NCI-H526 (cell line): ENCODE data around the gene ARHGAP42.
A peak's percentile ranks its signal among the peaks of the same experiment; 100 is the strongest.

ENCODE experiments used
- DNase-seq, 2 experiments: peaks; one replicate each; lab custom pipeline; 2025; lab: John Stamatoyannopoulos, UW

ARHGAP42 gene

GRCh38 chr11:100832829-100833228 is 145.7 kb downstream of the ARHGAP42 start:
- no peak for DNase-seq

- DNase-seq = no peak
These were observed 146.2 kb downstream of the ARHGAP42 start for GRCh38 chr11:100833276-100833675.

GRCh38 chr11:100835854-100836253 is 148.8 kb downstream of the ARHGAP42 start:
- DNase-seq = no peak

- no peak for DNase-seq
These were observed 150.2 kb downstream of the ARHGAP42 start for GRCh38 chr11:100837311-100837710.

- DNase-seq = peak in 1 of 2 experiments; percentile 45
These were observed 154.8 kb downstream of the ARHGAP42 start for GRCh38 chr11:100841711-100842407.

GRCh38 chr11:100847696-100848216 is 160.7 kb downstream of the ARHGAP42 start:
- DNase-seq = no peak

- no peak for DNase-seq
These were observed 162.2 kb downstream of the ARHGAP42 start for GRCh38 chr11:100849009-100849900.

GRCh38 chr11:100849901-100850235 is 162.8 kb downstream of the ARHGAP42 start:
- no peak for DNase-seq

GRCh38 chr11:100851147-100851546 is 164.1 kb downstream of the ARHGAP42 start:
- no peak for DNase-seq

- DNase-seq = no peak
These were observed 164.6 kb downstream of the ARHGAP42 start for GRCh38 chr11:100851584-100852152.

- DNase-seq = peak; percentile 20 to 67
These were observed 168.5 kb downstream of the ARHGAP42 start for GRCh38 chr11:100855466-100856067.

GRCh38 chr11:100857236-100858005 is 170.3 kb downstream of the ARHGAP42 start:
- no peak for DNase-seq

GRCh38 chr11:100860318-100861155 is 173.4 kb downstream of the ARHGAP42 start:
- DNase-seq = no peak

- peak; percentile 84 to 87 for DNase-seq
These were observed 174.1 kb downstream of the ARHGAP42 start for GRCh38 chr11:100861212-100861611.

GRCh38 chr11:100863080-100863581 is 176.0 kb downstream of the ARHGAP42 start:
- DNase-seq = peak; percentile 20 to 27

GRCh38 chr11:100865443-100866065 is 178.5 kb downstream of the ARHGAP42 start:
- no peak for DNase-seq

GRCh38 chr11:100866453-100866852 is 179.4 kb downstream of the ARHGAP42 start:
- DNase-seq = no peak

GRCh38 chr11:100867606-100868005 is 180.5 kb downstream of the ARHGAP42 start:
- no peak for DNase-seq

- no peak for DNase-seq
These were observed 182.2 kb downstream of the ARHGAP42 start for GRCh38 chr11:100869328-100869727.

GRCh38 chr11:100870138-100870537 is 183.1 kb downstream of the ARHGAP42 start:
- no peak for DNase-seq
